B cell (primary cell): Measurements from ENCODE around the gene HYOU1.

Experiments used
- EZH2 ChIP-seq: IDR thresholded peaks from 2 replicates; pipeline ENCODE4 v1.6.1; 2012; ENCODE audit warnings: borderline replicate concordance, low read depth, mild to moderate bottlenecking, moderate library complexity, low read length; ENCODE audit not compliant: insufficient read depth, poor library complexity, severe bottlenecking
- TF ChIP-seq, protein P1 (sequence below): fragments of 200-600 bp; IDR thresholded peaks from one replicate; pipeline ENCODE4 v1.8.0; 2022; ENCODE audit warnings: antibody characterized with exemption, mild to moderate bottlenecking

DNA sequence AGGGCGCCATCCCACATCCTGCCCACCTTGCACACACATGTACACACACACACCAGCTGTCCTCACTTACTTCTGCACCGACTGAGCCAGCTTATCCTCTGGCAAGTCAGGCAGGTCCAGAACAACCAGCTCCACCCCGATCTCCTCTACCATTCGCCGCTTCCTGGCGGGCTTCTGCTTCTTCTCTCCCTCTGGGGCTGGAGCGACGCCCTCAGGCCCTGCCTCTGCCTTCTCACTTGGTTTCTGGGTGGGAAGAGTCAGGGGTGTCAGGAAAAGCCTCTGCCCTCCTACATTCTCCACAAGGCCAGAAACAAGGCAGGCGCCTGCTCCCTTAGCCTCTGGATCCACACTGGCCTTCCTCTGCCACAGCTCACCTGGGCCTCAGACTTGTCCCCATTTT, 8.4 kb downstream of the HYOU1 start:
- TF ChIP-seq, protein P1, sequence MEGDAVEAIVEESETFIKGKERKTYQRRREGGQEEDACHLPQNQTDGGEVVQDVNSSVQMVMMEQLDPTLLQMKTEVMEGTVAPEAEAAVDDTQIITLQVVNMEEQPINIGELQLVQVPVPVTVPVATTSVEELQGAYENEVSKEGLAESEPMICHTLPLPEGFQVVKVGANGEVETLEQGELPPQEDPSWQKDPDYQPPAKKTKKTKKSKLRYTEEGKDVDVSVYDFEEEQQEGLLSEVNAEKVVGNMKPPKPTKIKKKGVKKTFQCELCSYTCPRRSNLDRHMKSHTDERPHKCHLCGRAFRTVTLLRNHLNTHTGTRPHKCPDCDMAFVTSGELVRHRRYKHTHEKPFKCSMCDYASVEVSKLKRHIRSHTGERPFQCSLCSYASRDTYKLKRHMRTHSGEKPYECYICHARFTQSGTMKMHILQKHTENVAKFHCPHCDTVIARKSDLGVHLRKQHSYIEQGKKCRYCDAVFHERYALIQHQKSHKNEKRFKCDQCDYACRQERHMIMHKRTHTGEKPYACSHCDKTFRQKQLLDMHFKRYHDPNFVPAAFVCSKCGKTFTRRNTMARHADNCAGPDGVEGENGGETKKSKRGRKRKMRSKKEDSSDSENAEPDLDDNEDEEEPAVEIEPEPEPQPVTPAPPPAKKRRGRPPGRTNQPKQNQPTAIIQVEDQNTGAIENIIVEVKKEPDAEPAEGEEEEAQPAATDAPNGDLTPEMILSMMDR = no peak
- TF ChIP-seq EZH2 = no peak
